ENCODE data around the gene CISTR. TPM values are rescaled to one million over a fixed set of nuclear protein-coding genes. Genes with fewer than 3 reads are reported as not detected.

Gene CISTR
- total RNA-seq (not detected), polyA plus RNA-seq (not detected)

DNA sequence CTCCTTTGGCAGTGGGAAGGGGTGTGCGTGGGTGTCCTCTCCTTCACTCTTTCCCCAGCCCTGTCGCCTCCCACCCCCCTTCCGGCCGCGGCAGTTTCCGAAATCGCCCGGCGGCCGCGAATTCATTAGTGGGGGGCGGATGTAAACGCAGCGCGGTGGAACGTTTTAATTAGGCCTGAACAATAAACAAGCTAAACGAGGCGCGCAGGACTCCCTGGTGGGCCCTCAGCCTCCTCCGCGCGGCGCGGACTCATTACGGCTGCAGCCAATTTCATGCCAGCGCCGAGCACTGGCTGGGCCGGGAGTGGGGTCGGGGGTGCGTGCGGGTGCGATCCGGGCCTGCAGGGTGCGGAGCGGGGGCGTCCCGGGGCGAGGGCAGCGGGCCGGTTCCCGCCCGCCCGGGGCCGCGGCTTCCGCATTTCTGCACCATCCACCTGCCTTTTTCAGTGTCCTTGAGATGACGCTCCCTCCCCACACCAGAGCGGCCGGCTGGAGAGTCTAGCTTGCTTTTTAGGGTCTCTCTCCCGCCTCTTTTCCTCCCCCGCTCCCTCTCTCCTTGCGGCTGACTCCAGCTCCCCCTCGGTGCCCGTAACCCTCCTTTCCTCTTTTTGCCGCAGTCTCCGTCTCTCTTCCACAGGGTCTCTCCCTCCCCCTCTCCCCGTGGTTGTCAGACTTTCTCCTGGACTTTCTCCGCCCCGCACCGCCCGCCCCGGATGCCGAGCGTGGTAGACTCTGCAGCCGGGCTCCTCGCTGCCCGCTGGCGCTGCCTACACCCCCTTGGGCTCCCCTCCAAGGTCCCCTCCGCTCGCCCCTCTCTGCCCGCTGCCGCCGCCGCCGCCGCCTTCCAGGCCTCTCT, at the start of gene CISTR:
CISTR (minus strand) TSS at position 644 of the 856 bp plus-strand sequence.
- Histone ChIP-seq H3K27me3 (ENCODE audit: control insufficient read depth, insufficient read depth, low read length) (peaks cover 37% of the 10 kb centered on the region), H3K4me1 (ENCODE audit: control insufficient read depth, insufficient read depth, low read length, poor library complexity, severe bottlenecking) (peaks cover 34% of the 10 kb centered on the region), H3K27ac (ENCODE audit: insufficient read depth, low read length, poor library complexity, severe bottlenecking) (peak within 1 kb of the TSS; percentile 6), H3K4me3 (ENCODE audit: low read depth, low read length) (no peak within 1 kb of the TSS), H3K9me3 (ENCODE audit: control insufficient read depth in 2 of 2, low read length in 2 of 2) (no peaks in the 10 kb centered on the region), H3K36me3 (ENCODE audit: control insufficient read depth, insufficient read depth, low read length) (no peaks in the 10 kb centered on the region)
- DNase-seq, result peak in 2 of 3 donors; percentile 44 to 66
- no peaks in the 10 kb centered on the region for H3K36me3 Mint-ChIP-seq
- H3K27me3 Mint-ChIP-seq, result peaks cover 7% of the 10 kb centered on the region
- peaks cover 4 to 17% (median 15%) of the 10 kb centered on the region in 4 donors for H3K4me1 Mint-ChIP-seq
- peak within 1 kb of the TSS in 2 of 3 donors; percentile 82 to 93 for H3K27ac Mint-ChIP-seq
- ATAC-seq (ENCODE audit: low read depth in 2 of 2), result peak; percentile 25 to 37
- H3K9me3 Mint-ChIP-seq, result no peaks in the 10 kb centered on the region
- peak within 1 kb of the TSS in 1 of 4 donors; percentile 49 for H3K4me3 Mint-ChIP-seq

DNA sequence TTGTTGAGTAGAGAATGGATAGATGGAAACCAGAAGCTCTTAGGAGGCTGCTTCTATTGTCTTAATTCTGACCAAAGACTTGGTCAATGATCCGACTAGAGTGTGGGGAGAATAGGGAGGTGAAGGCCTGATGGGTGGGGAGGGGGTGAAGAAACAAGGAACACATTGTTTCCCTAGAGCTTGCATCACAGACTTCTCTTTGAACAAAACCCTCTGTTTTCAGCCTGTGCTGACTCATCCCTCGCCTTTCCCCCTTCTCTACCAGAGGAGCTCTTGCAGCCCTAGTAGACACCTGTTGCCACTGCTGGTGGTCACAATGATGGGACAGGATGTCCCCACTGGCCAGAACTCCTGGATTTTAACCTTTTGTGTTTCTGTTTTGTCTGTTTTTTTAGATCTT, 46.8 kb upstream of the CISTR start:
- peaks cover 46% of the 10 kb centered on the region for H3K27me3 Mint-ChIP-seq
- Histone ChIP-seq H3K4me1 (ENCODE audit: control insufficient read depth, insufficient read depth, low read length, poor library complexity, severe bottlenecking) (no peaks in the 10 kb centered on the region), H3K27me3 (ENCODE audit: control insufficient read depth, insufficient read depth, low read length) (peaks cover 24% of the 10 kb centered on the region), H3K36me3 (ENCODE audit: control insufficient read depth, insufficient read depth, low read length) (no peaks in the 10 kb centered on the region), H3K9me3 (ENCODE audit: control insufficient read depth in 2 of 2, low read length in 2 of 2) (no peaks in the 10 kb centered on the region), H3K4me3 (ENCODE audit: low read depth, low read length) (no peak overlapping the region), H3K27ac (ENCODE audit: insufficient read depth, low read length, poor library complexity, severe bottlenecking) (no peak overlapping the region)
- no peak overlapping the region for H3K27ac Mint-ChIP-seq
- ATAC-seq (ENCODE audit: low read depth in 2 of 2) (no peak), DNase-seq (no peak)
- peaks cover 0 to 2% (median 0%) of the 10 kb centered on the region in 4 donors for H3K4me1 Mint-ChIP-seq
- no peaks in the 10 kb centered on the region for H3K36me3 Mint-ChIP-seq
- peaks cover 0 to 3% (median 0%) of the 10 kb centered on the region in 7 donors for H3K9me3 Mint-ChIP-seq
- H3K4me3 Mint-ChIP-seq, result no peak overlapping the region

DNA sequence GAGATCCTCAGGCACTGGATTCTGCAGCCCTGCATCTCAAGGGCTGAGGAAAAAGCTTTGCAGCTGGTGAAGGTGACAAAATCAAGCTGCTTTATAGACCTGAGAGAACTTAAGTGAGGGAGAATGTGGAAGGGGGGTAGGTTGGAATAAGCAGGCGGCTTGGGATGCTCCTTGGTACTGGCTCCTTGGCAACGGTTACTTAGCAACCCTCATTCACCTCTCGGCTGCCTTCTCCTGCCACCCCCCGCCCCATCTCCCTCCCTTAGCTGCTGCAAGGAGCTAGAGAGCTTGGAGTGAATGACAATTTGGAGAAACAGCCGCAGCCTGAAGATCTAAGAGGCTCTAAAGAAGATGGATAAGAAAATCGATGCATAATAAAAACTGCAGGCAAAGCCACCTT, 44.1 kb upstream of the CISTR start:
- peaks cover 0 to 2% (median 0%) of the 10 kb centered on the region in 4 donors for H3K4me1 Mint-ChIP-seq
- H3K9me3 ChIP-seq (ENCODE audit: control insufficient read depth in 2 of 2, low read length in 2 of 2), result no peaks in the 10 kb centered on the region
- peaks cover 0 to 3% (median 0%) of the 10 kb centered on the region in 7 donors for H3K9me3 Mint-ChIP-seq
- DNase-seq (no peak), ATAC-seq (ENCODE audit: low read depth in 2 of 2) (no peak)
- no peak overlapping the region for H3K4me3 ChIP-seq (ENCODE audit: low read depth, low read length)
- H3K36me3 ChIP-seq (ENCODE audit: control insufficient read depth, insufficient read depth, low read length), result no peaks in the 10 kb centered on the region
- no peaks in the 10 kb centered on the region for H3K36me3 Mint-ChIP-seq
- no peak overlapping the region for H3K27ac Mint-ChIP-seq
- no peak overlapping the region for H3K27ac ChIP-seq (ENCODE audit: insufficient read depth, low read length, poor library complexity, severe bottlenecking)
- no peaks in the 10 kb centered on the region for H3K4me1 ChIP-seq (ENCODE audit: control insufficient read depth, insufficient read depth, low read length, poor library complexity, severe bottlenecking)
- H3K27me3 ChIP-seq (ENCODE audit: control insufficient read depth, insufficient read depth, low read length), result peaks cover 24% of the 10 kb centered on the region
- H3K27me3 Mint-ChIP-seq, result peaks cover 27% of the 10 kb centered on the region
- no peak overlapping the region for H3K4me3 Mint-ChIP-seq

DNA sequence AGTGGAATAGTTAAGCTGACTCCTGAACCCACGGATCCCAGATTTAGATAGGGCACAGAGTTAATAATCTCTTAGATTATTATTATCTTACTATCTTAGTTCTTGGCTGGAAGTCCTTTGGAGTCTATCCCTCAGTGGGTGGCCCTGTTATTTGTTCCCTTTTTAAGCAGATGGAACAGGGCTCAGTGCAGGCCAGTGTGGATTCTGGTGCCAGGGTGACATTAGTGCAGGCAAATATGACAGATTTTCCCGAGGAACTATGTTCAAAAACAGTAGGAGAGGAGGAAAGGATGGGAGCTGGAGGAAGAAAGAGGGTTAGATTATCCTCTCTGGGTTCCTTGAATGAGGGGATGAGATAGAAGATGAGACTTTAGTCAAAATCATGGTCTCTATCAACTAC, 41.4 kb upstream of the CISTR start:
- Histone ChIP-seq H3K4me3 (ENCODE audit: low read depth, low read length) (no peak overlapping the region), H3K27ac (ENCODE audit: insufficient read depth, low read length, poor library complexity, severe bottlenecking) (no peak overlapping the region), H3K4me1 (ENCODE audit: control insufficient read depth, insufficient read depth, low read length, poor library complexity, severe bottlenecking) (no peaks in the 10 kb centered on the region), H3K36me3 (ENCODE audit: control insufficient read depth, insufficient read depth, low read length) (no peaks in the 10 kb centered on the region), H3K27me3 (ENCODE audit: control insufficient read depth, insufficient read depth, low read length) (peaks cover 21% of the 10 kb centered on the region), H3K9me3 (ENCODE audit: control insufficient read depth in 2 of 2, low read length in 2 of 2) (no peaks in the 10 kb centered on the region)
- DNase-seq, result no peak
- H3K4me1 Mint-ChIP-seq, result peaks cover 0 to 2% (median 0%) of the 10 kb centered on the region in 4 donors
- H3K4me3 Mint-ChIP-seq, result no peak overlapping the region
- no peaks in the 10 kb centered on the region for H3K36me3 Mint-ChIP-seq
- ATAC-seq (ENCODE audit: low read depth in 2 of 2), result no peak
- peaks cover 28% of the 10 kb centered on the region for H3K27me3 Mint-ChIP-seq
- peaks cover 0 to 2% (median 0%) of the 10 kb centered on the region in 7 donors for H3K9me3 Mint-ChIP-seq
- H3K27ac Mint-ChIP-seq, result no peak overlapping the region

DNA sequence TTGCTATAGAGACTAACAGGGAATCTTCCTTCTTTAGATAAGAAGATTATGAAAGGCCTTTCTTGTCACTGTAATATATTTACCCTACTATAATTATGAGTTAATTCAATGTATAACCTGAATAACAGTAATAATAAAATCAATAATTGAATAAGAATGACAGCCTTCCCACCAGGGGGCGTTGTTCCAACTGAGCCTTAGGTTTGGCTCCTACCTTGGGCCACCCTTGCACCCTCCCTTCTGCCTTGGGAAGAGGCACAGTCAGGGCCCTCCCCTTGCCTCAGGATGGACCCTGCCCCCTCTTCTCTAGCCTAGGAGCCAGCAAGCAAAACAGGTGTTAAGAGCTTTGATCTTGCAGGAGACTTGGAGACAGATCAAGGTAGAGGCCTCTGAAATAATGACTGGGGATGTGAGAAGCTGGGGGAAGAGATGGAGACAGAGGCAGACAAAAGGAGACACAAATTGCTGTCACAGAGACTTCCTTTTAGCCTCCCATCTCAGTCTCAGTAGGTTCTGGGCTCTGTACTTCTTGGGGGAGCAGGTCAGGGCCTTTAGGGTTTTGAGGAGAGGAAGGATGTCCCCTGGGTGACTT, 40.1 kb upstream of the CISTR start:
- no peaks in the 10 kb centered on the region for H3K9me3 ChIP-seq (ENCODE audit: control insufficient read depth in 2 of 2, low read length in 2 of 2)
- Mint-ChIP-seq H3K36me3 (no peaks in the 10 kb centered on the region), H3K4me3 (no peak overlapping the region), H3K9me3 (no peaks in the 10 kb centered on the region), H3K27ac (no peak overlapping the region), H3K27me3 (peaks cover 29% of the 10 kb centered on the region), H3K4me1 (no peaks in the 10 kb centered on the region)
- peaks cover 14% of the 10 kb centered on the region for H3K27me3 ChIP-seq (ENCODE audit: control insufficient read depth, insufficient read depth, low read length)
- H3K27ac ChIP-seq (ENCODE audit: insufficient read depth, low read length, poor library complexity, severe bottlenecking), result no peak overlapping the region
- peak; percentile 10 to 31 (median 12) for DNase-seq
- ATAC-seq (ENCODE audit: low read depth in 2 of 2), result no peak
- H3K4me1 ChIP-seq (ENCODE audit: control insufficient read depth, insufficient read depth, low read length, poor library complexity, severe bottlenecking), result no peaks in the 10 kb centered on the region
- H3K36me3 ChIP-seq (ENCODE audit: control insufficient read depth, insufficient read depth, low read length), result no peaks in the 10 kb centered on the region
- no peak overlapping the region for H3K4me3 ChIP-seq (ENCODE audit: low read depth, low read length)

DNA sequence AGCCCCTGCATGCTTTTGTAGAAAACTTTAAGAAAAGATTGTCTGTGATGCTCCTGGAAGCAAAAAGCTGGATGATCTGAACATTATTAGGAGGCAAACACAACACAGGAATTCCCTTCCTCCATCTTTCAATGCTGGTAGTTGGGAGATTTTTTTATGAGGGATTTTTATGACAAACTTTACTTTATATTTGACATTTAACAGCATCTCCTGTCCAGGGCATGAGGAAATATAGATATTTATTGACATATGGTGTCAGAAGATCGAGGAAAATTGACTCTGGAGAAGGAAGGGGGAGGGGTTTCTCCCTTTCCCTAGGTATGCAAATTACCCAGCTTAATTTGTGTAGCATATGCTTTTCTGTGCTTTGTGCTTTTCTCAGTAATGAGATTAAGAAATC, 37.8 kb upstream of the CISTR start:
- no peak overlapping the region for H3K4me3 Mint-ChIP-seq
- peaks cover 10% of the 10 kb centered on the region for H3K27me3 ChIP-seq (ENCODE audit: control insufficient read depth, insufficient read depth, low read length)
- no peaks in the 10 kb centered on the region for H3K4me1 Mint-ChIP-seq
- no peak overlapping the region for H3K4me3 ChIP-seq (ENCODE audit: low read depth, low read length)
- no peaks in the 10 kb centered on the region for H3K36me3 Mint-ChIP-seq
- no peak for ATAC-seq (ENCODE audit: low read depth in 2 of 2)
- H3K36me3 ChIP-seq (ENCODE audit: control insufficient read depth, insufficient read depth, low read length), result no peaks in the 10 kb centered on the region
- no peak overlapping the region for H3K27ac ChIP-seq (ENCODE audit: insufficient read depth, low read length, poor library complexity, severe bottlenecking)
- H3K4me1 ChIP-seq (ENCODE audit: control insufficient read depth, insufficient read depth, low read length, poor library complexity, severe bottlenecking), result no peaks in the 10 kb centered on the region
- no peaks in the 10 kb centered on the region for H3K9me3 ChIP-seq (ENCODE audit: control insufficient read depth in 2 of 2, low read length in 2 of 2)
- peaks cover 0 to 1% (median 0%) of the 10 kb centered on the region in 7 donors for H3K9me3 Mint-ChIP-seq
- DNase-seq, result no peak
- H3K27me3 Mint-ChIP-seq, result peaks cover 39% of the 10 kb centered on the region
- H3K27ac Mint-ChIP-seq, result no peak overlapping the region

DNA sequence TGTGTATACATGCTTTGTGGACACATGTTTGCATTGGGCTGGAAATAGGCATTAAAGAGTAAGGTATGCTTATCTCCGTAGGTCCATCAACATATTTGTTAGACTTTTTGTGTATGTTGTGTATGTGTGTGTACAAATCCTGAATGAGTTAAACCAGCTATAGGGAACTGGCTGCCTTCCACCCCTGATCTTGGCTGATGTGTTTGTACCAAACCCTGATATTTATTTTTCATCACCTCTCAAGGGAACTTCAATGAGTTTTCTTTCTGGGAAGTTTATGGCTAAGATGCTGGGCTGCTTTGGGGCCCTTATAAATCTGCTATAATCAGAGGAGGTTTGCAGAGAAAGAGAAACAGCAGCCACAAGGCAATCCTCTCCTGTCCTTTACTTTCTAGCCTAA, 37.1 kb upstream of the CISTR start:
- H3K4me3 Mint-ChIP-seq, result no peak overlapping the region

More for the DNA sequence above, 37.1 kb upstream of the CISTR start:
- Histone ChIP-seq H3K4me3 (ENCODE audit: low read depth, low read length) (no peak overlapping the region), H3K9me3 (ENCODE audit: control insufficient read depth in 2 of 2, low read length in 2 of 2) (no peaks in the 10 kb centered on the region), H3K4me1 (ENCODE audit: control insufficient read depth, insufficient read depth, low read length, poor library complexity, severe bottlenecking) (no peaks in the 10 kb centered on the region), H3K36me3 (ENCODE audit: control insufficient read depth, insufficient read depth, low read length) (no peaks in the 10 kb centered on the region), H3K27me3 (ENCODE audit: control insufficient read depth, insufficient read depth, low read length) (peaks cover 8% of the 10 kb centered on the region), H3K27ac (ENCODE audit: insufficient read depth, low read length, poor library complexity, severe bottlenecking) (no peak overlapping the region)
- Mint-ChIP-seq H3K4me1 (no peaks in the 10 kb centered on the region), H3K9me3 (peaks cover 0 to 2% (median 0%) of the 10 kb centered on the region in 7 donors), H3K27ac (no peak overlapping the region), H3K36me3 (no peaks in the 10 kb centered on the region), H3K27me3 (peaks cover 46% of the 10 kb centered on the region)
- ATAC-seq (ENCODE audit: low read depth in 2 of 2), result no peak
- DNase-seq, result no peak
